ENCODE data around the gene PIEZO2.

PIEZO2 gene

GRCh38 chr18:10896851-10897250, 252.5 kb downstream of the PIEZO2 start:
- no peak for DNase-seq (ENCODE audit: low read depth in 3 of 3)

GRCh38 chr18:10895976-10896375, 253.4 kb downstream of the PIEZO2 start:
- no peak for DNase-seq (ENCODE audit: low read depth in 3 of 3)

- DNase-seq (ENCODE audit: low read depth in 3 of 3), result no peak
Measured at GRCh38 chr18:10894501-10894900, 254.9 kb downstream of the PIEZO2 start.

- no peak for DNase-seq (ENCODE audit: low read depth in 3 of 3)
Measured at GRCh38 chr18:10893761-10894160, 255.6 kb downstream of the PIEZO2 start.

GRCh38 chr18:10893196-10893595, 256.2 kb downstream of the PIEZO2 start:
- DNase-seq (ENCODE audit: low read depth in 3 of 3), result no peak

- no peak for DNase-seq (ENCODE audit: low read depth in 3 of 3)
Measured at GRCh38 chr18:10892786-10893185, 256.6 kb downstream of the PIEZO2 start.

- no peak for DNase-seq (ENCODE audit: low read depth in 3 of 3)
Measured at GRCh38 chr18:10890022-10890421, 259.3 kb downstream of the PIEZO2 start.

- no peak for DNase-seq (ENCODE audit: low read depth in 3 of 3)
Measured at GRCh38 chr18:10878703-10879102, 270.7 kb downstream of the PIEZO2 start.

- no peak for DNase-seq (ENCODE audit: low read depth in 3 of 3)
Measured at GRCh38 chr18:10877987-10878386, 271.4 kb downstream of the PIEZO2 start.

- no peak for DNase-seq (ENCODE audit: low read depth in 3 of 3)
Measured at GRCh38 chr18:10875811-10876210, 273.6 kb downstream of the PIEZO2 start.

- DNase-seq (ENCODE audit: low read depth in 3 of 3), result no peak
Measured at GRCh38 chr18:10872304-10872703, 277.1 kb downstream of the PIEZO2 start.

GRCh38 chr18:10864722-10865121, 284.6 kb downstream of the PIEZO2 start:
- no peak for DNase-seq (ENCODE audit: low read depth in 3 of 3)

GRCh38 chr18:10863026-10863425, 286.3 kb downstream of the PIEZO2 start:
- DNase-seq (ENCODE audit: low read depth in 3 of 3), result no peak

GRCh38 chr18:10860928-10861327, 288.4 kb downstream of the PIEZO2 start:
- DNase-seq (ENCODE audit: low read depth in 3 of 3), result no peak

- no peak for DNase-seq (ENCODE audit: low read depth in 3 of 3)
Measured at GRCh38 chr18:10860382-10860781, 289.0 kb downstream of the PIEZO2 start.

- DNase-seq (ENCODE audit: low read depth in 3 of 3), result no peak
Measured at GRCh38 chr18:10858477-10858876, 290.9 kb downstream of the PIEZO2 start.

- no peak for DNase-seq (ENCODE audit: low read depth in 3 of 3)
Measured at GRCh38 chr18:10856132-10856531, 293.2 kb downstream of the PIEZO2 start.

GRCh38 chr18:10852385-10853303, 296.7 kb downstream of the PIEZO2 start:
- DNase-seq (ENCODE audit: low read depth in 3 of 3), result no peak

GRCh38 chr18:10851824-10852319, 297.5 kb downstream of the PIEZO2 start:
- no peak for DNase-seq (ENCODE audit: low read depth in 3 of 3)

- DNase-seq (ENCODE audit: low read depth in 3 of 3), result no peak
Measured at GRCh38 chr18:10850840-10851239, 298.5 kb downstream of the PIEZO2 start.

GRCh38 chr18:10850216-10850615, 299.2 kb downstream of the PIEZO2 start:
- DNase-seq (ENCODE audit: low read depth in 3 of 3), result no peak

- DNase-seq (ENCODE audit: low read depth in 3 of 3), result no peak
Measured at GRCh38 chr18:10847907-10848306, 301.5 kb downstream of the PIEZO2 start.

- DNase-seq (ENCODE audit: low read depth in 3 of 3), result no peak
Measured at GRCh38 chr18:10847408-10847790, 302.0 kb downstream of the PIEZO2 start.
